ENCODE measurements around the gene PARD3. TPM values are rescaled to one million over a fixed set of nuclear protein-coding genes. Genes with fewer than 3 reads are reported as not detected.

Gene PARD3
- total RNA-seq, 1 donor from 2014 or later: 34.1 TPM

DNA sequence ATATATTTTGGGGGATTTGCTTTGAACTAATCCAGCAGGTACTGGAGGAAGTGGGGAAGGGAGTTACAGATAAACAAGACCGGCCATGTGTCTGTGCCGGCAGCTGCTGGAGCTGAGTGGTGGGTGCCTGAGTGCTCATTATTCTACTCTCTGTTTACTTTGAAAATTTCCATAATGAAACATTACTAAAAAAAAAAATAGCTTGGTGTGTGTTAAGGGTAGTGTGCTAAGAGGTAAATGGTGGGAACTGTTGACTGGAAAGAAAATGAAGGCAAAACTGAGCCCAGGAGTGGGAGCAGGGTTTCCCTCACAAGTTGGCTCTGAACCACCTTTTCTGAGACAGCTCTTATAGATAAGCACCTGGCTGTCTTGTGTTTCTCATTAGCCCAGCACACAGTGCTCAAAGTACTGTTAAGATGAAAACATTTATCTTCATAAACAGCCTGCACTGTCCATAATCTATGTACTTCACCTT, 50.6 kb downstream of the PARD3 start:
- no peaks in the 10 kb centered on the region for H3K27me3 ChIP-seq (ENCODE audit: low read depth)
- intact Hi-C loops (cut with DNase I): no loop called here
- peaks cover 37% of the 10 kb centered on the region for H3K4me1 ChIP-seq

GRCh38 chr10:34762603-34763299, 52.3 kb downstream of the PARD3 start:
- ATAC-seq: no peak
- Histone ChIP-seq H3K4me1 (peaks cover 43% of the 10 kb centered on the region), H3K27me3 (ENCODE audit: low read depth) (no peaks in the 10 kb centered on the region), H3K36me3 (no peaks in the 10 kb centered on the region), H3K4me3 (no peak overlapping the region), H3K9me3 (no peaks in the 10 kb centered on the region), H3K27ac (no peak overlapping the region)
- intact Hi-C loops (cut with DNase I): no loop called here
- no peak for DNase-seq
- no peak for TF ChIP-seq CTCF (IDR thresholded peaks at IDR 0.05)

More for the DNA sequence above, 50.6 kb downstream of the PARD3 start:
- ATAC-seq: no peak
- Histone ChIP-seq H3K9me3 (no peaks in the 10 kb centered on the region), H3K27ac (no peak overlapping the region), H3K36me3 (no peaks in the 10 kb centered on the region), H3K4me3 (no peak overlapping the region)
- TF ChIP-seq CTCF (IDR thresholded peaks at IDR 0.05): no peak
- DNase-seq: no peak

DNA sequence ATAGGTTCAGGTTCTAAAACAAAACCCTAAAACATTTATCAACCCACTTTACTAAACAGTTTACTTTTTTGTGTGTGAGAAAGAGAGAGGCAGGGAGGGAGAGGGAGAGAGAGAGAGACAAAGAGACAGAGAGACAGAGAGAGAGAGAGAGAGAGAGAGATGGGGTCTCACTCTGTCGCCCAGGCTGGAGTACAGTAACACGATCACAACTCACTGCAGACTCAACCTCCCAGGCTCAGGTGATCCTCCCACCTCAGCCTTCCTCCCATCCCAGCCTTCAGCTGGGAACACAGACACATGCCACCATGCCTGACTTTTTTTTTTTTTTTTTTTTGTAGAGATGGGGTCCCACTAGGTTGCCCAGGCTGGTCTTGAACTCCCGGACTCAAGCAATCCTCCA, 52.9 kb downstream of the PARD3 start:
- intact Hi-C loops (cut with DNase I): no loop called here
- ATAC-seq: no peak
- no peak for DNase-seq
- Histone ChIP-seq H3K4me3 (no peak overlapping the region), H3K4me1 (peaks cover 45% of the 10 kb centered on the region), H3K27me3 (ENCODE audit: low read depth) (no peaks in the 10 kb centered on the region), H3K27ac (no peak overlapping the region), H3K9me3 (no peaks in the 10 kb centered on the region), H3K36me3 (no peaks in the 10 kb centered on the region)
- no peak for TF ChIP-seq CTCF (IDR thresholded peaks at IDR 0.05)

DNA sequence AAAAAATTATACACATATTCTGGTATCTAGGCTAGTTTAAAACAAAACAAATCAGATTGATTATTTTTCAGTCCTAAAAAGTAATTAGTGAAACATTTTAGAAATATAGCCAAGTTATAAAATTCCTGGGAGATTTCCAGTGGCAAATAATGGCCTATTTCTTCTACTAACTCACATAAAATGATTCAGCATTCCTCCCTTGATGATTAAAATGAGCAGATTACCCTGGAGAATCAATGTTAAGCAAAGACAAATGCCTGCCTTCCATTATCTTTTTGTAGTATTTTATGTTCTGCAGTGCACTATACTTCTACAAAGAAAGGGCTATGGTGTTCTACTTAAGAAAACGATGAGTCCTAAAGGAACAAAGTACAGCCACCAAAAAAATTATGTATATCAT, 53.6 kb downstream of the PARD3 start:
- H3K9me3 ChIP-seq: no peaks in the 10 kb centered on the region
- H3K27me3 ChIP-seq (ENCODE audit: low read depth): no peaks in the 10 kb centered on the region
- ATAC-seq: no peak
- intact Hi-C loops (cut with DNase I): no loop called here
- no peak for DNase-seq
- no peak for TF ChIP-seq CTCF (IDR thresholded peaks at IDR 0.05)
- no peak overlapping the region for H3K27ac ChIP-seq
- no peaks in the 10 kb centered on the region for H3K36me3 ChIP-seq
- H3K4me1 ChIP-seq: peaks cover 45% of the 10 kb centered on the region
- H3K4me3 ChIP-seq: no peak overlapping the region

GRCh38 chr10:34760606-34761005, 54.5 kb downstream of the PARD3 start:
- H3K27ac ChIP-seq: no peak overlapping the region
- no peak for TF ChIP-seq CTCF (IDR thresholded peaks at IDR 0.05)
- H3K27me3 ChIP-seq (ENCODE audit: low read depth): no peaks in the 10 kb centered on the region
- intact Hi-C loops (cut with DNase I): no loop called here
- ATAC-seq (no peak), DNase-seq (no peak)
- H3K4me3 ChIP-seq: no peak overlapping the region
- H3K36me3 ChIP-seq: no peaks in the 10 kb centered on the region
- H3K9me3 ChIP-seq: no peaks in the 10 kb centered on the region
- peaks cover 37% of the 10 kb centered on the region for H3K4me1 ChIP-seq

All from lower lobe of right lung (tissue), 2 donors.